ENCODE data around the gene FZD7.

- TF ChIP-seq POLR2A (IDR thresholded peaks at IDR 0.05) = no peak
- no peak for TF ChIP-seq CTCF (IDR thresholded peaks at IDR 0.05)
These were observed 30.7 kb downstream of the FZD7 start for GRCh38 chr2:202064171-202064880.
